ENCODE data around the gene NKD2. TPM values are rescaled to one million over a fixed set of nuclear protein-coding genes. Genes with fewer than 3 reads are reported as not detected.

The NKD2 gene
- total RNA-seq, 1 donor from 2014 or later: 41.7 TPM

DNA sequence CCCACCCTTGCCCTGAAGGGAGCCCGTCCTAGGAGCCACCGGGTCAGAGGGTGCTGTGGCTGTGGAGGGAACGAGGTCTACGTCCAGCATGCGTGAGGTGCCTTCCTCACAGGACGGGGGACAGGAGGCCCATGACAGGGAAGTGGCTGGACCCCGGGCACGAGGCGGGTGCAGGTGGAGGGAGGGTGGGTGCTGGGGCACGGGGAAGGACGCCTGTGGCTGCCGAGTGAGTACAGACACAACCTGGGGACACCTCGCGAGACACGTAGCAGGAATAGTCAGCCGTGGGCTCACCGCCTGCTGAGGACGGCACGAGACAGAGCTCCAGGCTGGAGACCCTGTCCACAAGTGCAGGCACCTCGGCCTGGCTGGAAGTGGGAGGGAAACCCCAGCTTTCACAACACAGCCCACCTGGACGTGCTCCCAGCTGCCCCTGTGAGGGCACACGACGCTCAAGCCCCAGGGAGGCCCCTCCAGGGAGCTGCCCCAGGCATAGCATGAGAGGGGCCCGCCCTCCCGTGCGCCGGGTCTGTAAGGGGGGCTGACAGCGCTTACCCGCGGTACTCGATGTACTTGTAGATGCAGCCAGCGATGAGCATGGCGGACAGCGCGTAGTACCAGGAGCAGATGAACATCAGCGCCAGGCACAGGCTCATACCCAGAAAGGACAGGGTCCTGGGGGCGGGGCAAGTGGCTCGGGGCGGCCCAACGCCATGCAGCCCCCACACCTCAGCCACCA, 66.4 kb downstream of the NKD2 start:
- Mint-ChIP-seq H3K27me3 (ENCODE audit: unreplicated experiment) (peaks cover 2% of the 10 kb centered on the region), H3K36me3 (ENCODE audit: unreplicated experiment) (no peaks in the 10 kb centered on the region), H3K9me3 (ENCODE audit: unreplicated experiment) (peaks cover 3% of the 10 kb centered on the region), H3K4me3 (ENCODE audit: unreplicated experiment) (no peak overlapping the region), H3K4me1 (ENCODE audit: low read depth, unreplicated experiment) (no peaks in the 10 kb centered on the region), H3K27ac (ENCODE audit: unreplicated experiment) (no peak overlapping the region)
- no peak for DNase-seq
- TF ChIP-seq, protein P1, sequence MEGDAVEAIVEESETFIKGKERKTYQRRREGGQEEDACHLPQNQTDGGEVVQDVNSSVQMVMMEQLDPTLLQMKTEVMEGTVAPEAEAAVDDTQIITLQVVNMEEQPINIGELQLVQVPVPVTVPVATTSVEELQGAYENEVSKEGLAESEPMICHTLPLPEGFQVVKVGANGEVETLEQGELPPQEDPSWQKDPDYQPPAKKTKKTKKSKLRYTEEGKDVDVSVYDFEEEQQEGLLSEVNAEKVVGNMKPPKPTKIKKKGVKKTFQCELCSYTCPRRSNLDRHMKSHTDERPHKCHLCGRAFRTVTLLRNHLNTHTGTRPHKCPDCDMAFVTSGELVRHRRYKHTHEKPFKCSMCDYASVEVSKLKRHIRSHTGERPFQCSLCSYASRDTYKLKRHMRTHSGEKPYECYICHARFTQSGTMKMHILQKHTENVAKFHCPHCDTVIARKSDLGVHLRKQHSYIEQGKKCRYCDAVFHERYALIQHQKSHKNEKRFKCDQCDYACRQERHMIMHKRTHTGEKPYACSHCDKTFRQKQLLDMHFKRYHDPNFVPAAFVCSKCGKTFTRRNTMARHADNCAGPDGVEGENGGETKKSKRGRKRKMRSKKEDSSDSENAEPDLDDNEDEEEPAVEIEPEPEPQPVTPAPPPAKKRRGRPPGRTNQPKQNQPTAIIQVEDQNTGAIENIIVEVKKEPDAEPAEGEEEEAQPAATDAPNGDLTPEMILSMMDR (IDR thresholded peaks at IDR 0.05; ENCODE audit: partially characterized antibody, unreplicated experiment): no peak

DNA sequence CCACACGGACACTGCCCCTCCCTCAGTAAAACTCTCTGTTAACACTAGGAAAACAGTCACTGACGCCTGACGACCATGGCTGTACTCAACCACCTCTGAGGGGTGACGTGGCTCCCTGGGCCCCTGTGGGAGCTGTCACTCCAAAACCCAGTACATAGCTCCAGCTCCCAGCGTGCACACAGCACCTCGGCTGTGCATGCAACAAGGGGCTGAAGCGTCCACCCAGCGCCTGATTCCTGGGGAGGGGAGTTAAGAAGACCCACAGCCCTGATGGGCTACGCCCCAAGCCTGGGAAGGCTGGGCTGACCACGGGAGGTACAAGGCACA, 66.9 kb downstream of the NKD2 start:
- Mint-ChIP-seq H3K9me3 (ENCODE audit: unreplicated experiment) (peaks cover 6% of the 10 kb centered on the region), H3K27ac (ENCODE audit: unreplicated experiment) (no peak overlapping the region), H3K36me3 (ENCODE audit: unreplicated experiment) (no peaks in the 10 kb centered on the region), H3K4me3 (ENCODE audit: unreplicated experiment) (no peak overlapping the region), H3K4me1 (ENCODE audit: low read depth, unreplicated experiment) (no peaks in the 10 kb centered on the region), H3K27me3 (ENCODE audit: unreplicated experiment) (peaks cover 4% of the 10 kb centered on the region)
- TF ChIP-seq, protein P1 (IDR thresholded peaks at IDR 0.05; ENCODE audit: partially characterized antibody, unreplicated experiment): no peak
- DNase-seq: no peak

DNA sequence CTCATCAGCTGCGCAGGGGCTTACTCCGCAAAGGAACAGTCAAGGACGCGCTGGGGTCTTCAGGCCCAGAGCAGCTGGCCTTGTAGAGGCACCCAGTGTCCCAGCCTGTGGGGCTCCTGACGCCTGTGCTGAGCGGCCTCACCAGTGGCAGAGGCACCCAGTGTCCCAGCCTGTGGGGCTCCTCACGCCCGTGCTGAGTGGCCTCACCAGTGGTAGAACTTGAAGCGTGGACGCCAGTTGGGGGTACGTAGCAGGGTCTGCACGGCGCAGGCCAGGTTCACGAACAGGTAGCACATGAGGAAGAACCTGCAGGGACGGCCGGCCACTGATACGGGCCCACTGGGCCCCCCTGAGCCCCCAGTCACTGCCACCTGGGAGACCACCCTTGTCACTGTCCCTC, 67.3 kb downstream of the NKD2 start:
- peaks cover 3% of the 10 kb centered on the region for H3K4me1 Mint-ChIP-seq (ENCODE audit: low read depth, unreplicated experiment)
- H3K27me3 Mint-ChIP-seq (ENCODE audit: unreplicated experiment): peaks cover 6% of the 10 kb centered on the region
- H3K27ac Mint-ChIP-seq (ENCODE audit: unreplicated experiment): no peak overlapping the region
- TF ChIP-seq, protein P1 (IDR thresholded peaks at IDR 0.05; ENCODE audit: partially characterized antibody, unreplicated experiment): no peak
- H3K9me3 Mint-ChIP-seq (ENCODE audit: unreplicated experiment): peaks cover 9% of the 10 kb centered on the region
- no peak overlapping the region for H3K4me3 Mint-ChIP-seq (ENCODE audit: unreplicated experiment)
- DNase-seq: no peak
- H3K36me3 Mint-ChIP-seq (ENCODE audit: unreplicated experiment): no peaks in the 10 kb centered on the region

DNA sequence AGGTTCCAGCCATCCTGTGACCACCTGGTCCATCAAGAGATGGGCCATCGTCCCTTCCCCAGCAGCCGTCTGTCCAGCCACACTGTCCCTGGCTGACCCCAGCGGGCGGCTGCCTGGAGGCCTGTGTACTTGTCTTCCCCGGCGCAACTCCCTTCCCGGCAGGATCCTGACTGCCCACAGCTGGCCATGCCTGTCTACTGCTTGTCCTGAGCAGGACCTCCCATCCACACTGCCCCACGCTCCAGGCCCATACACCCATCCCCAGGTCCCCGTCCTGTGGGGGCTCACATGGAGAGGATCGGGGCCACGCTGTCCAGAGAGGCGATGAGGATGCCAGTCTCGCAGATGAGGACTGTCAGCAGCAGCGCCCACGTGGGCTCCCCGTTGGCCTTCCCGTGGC, 67.8 kb downstream of the NKD2 start:
- TF ChIP-seq, protein P1 (IDR thresholded peaks at IDR 0.05; ENCODE audit: partially characterized antibody, unreplicated experiment): no peak
- Mint-ChIP-seq H3K36me3 (ENCODE audit: unreplicated experiment) (no peaks in the 10 kb centered on the region), H3K9me3 (ENCODE audit: unreplicated experiment) (peaks cover 13% of the 10 kb centered on the region), H3K4me1 (ENCODE audit: low read depth, unreplicated experiment) (peaks cover 6% of the 10 kb centered on the region), H3K27me3 (ENCODE audit: unreplicated experiment) (peaks cover 7% of the 10 kb centered on the region), H3K4me3 (ENCODE audit: unreplicated experiment) (no peak overlapping the region), H3K27ac (ENCODE audit: unreplicated experiment) (no peak overlapping the region)
- no peak for DNase-seq

DNA sequence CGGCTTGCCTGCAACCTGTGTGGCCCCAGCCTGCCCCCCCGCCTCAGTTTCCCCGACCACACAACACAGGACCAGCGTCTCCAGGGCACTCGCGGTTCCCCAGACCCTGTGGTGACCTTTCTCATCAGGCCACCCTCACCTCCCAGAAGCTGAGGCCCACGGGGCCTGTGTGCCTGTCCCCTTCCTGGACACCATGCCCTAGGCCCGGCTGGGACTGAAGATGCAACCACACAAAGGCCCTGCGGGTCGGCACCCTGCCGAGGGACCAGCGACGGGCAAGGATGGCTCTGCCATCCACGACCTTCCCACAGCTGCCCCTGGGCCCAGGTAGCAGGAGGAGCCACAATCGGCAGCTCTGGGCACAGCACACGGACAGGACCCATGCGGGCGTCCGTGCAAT, 68.4 kb downstream of the NKD2 start:
- Mint-ChIP-seq H3K9me3 (ENCODE audit: unreplicated experiment) (peaks cover 13% of the 10 kb centered on the region), H3K27me3 (ENCODE audit: unreplicated experiment) (peaks cover 7% of the 10 kb centered on the region), H3K27ac (ENCODE audit: unreplicated experiment) (no peak overlapping the region), H3K4me3 (ENCODE audit: unreplicated experiment) (no peak overlapping the region), H3K4me1 (ENCODE audit: low read depth, unreplicated experiment) (peaks cover 7% of the 10 kb centered on the region), H3K36me3 (ENCODE audit: unreplicated experiment) (no peaks in the 10 kb centered on the region)
- no peak for DNase-seq
- TF ChIP-seq, protein P1 (IDR thresholded peaks at IDR 0.05; ENCODE audit: partially characterized antibody, unreplicated experiment): no peak
